ENCODE results near the gene DELE1. TPM values are rescaled to one million over a fixed set of nuclear protein-coding genes. Genes with fewer than 3 reads are reported as not detected.
A peak's percentile ranks its signal among the peaks of the same experiment; 100 is the strongest.

DELE1 gene
- total and polyA plus RNA-seq, 4 donors, result 46.3 to 141 (median 69.2) TPM

DNA sequence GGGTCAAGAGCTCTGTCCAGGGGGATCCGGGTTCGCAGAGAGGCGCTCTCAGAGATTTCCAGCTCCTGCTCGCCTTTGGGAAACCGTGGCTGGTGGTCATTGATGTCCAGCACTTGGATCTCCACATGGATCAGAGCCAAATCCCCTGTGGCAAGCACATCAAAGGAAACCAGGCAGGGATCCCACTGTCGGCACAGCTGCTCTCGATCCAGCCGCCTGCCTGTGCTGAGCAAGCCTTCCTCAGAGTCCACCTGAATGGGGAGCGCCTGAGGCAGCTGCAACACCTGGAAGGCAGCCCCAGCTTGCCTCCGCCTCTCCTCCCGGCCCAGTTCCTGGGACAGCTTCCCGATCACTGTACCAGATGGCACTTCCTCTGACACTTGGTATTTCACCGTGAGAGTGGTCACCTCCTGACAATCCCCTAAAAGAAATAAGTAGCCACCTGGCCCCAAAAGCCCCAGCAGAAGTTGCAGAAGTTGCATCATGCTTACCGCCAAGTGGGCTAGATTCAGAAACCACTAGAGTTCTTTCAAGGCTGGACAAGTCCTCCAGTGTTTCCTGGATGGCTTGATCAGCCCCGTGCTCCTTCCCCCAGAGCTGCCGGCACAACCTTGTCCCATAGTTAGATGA, 33.8 kb downstream of the DELE1 start:
- Histone ChIP-seq H3K4me3 (peak overlapping the region; percentile 41), H3K9me3 (ENCODE audit: control insufficient read depth in 4 of 4, insufficient read depth in 3 of 4, low read length in 3 of 4) (no peaks in the 10 kb centered on the region), H3K27me3 (ENCODE audit: control insufficient read depth in 3 of 3, insufficient read depth in 3 of 3, low read length in 2 of 3) (no peaks in the 10 kb centered on the region), H3K36me3 (ENCODE audit: control insufficient read depth in 4 of 4, insufficient read depth in 4 of 4, low read length in 4 of 4) (no peaks in the 10 kb centered on the region), H3K9ac (ENCODE audit: insufficient read depth in 1 of 2, low read length in 2 of 2) (no peak overlapping the region), H3K27ac (ENCODE audit: low read depth in 1 of 2, low read length in 1 of 2) (peak overlapping the region; percentile 58 to 86), H3K4me1 (ENCODE audit: control insufficient read depth in 5 of 5, insufficient read depth in 5 of 5, low read length in 5 of 5) (peaks cover 0 to 8% (median 6%) of the 10 kb centered on the region in 5 donors)
- WGBS, 2 donors, result 46 to 52% methylated on average over 16 of the region's 16 CpGs
- no peak for ATAC-seq (ENCODE audit: insufficient read depth, low FRiP score)
- no peak for DNase-seq
- TF ChIP-seq, protein P1, sequence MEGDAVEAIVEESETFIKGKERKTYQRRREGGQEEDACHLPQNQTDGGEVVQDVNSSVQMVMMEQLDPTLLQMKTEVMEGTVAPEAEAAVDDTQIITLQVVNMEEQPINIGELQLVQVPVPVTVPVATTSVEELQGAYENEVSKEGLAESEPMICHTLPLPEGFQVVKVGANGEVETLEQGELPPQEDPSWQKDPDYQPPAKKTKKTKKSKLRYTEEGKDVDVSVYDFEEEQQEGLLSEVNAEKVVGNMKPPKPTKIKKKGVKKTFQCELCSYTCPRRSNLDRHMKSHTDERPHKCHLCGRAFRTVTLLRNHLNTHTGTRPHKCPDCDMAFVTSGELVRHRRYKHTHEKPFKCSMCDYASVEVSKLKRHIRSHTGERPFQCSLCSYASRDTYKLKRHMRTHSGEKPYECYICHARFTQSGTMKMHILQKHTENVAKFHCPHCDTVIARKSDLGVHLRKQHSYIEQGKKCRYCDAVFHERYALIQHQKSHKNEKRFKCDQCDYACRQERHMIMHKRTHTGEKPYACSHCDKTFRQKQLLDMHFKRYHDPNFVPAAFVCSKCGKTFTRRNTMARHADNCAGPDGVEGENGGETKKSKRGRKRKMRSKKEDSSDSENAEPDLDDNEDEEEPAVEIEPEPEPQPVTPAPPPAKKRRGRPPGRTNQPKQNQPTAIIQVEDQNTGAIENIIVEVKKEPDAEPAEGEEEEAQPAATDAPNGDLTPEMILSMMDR (IDR thresholded peaks at IDR 0.05; ENCODE audit: control extremely low read depth, extremely low read depth), result no peak

GRCh38 chr5:141958113-141958512, 34.4 kb downstream of the DELE1 start, which contains the start of gene PCDH12:
TSS of gene PCDH12 (minus strand) at chr5:141958202. CDS start at chr5:141957851, 351 bp downstream.
- TF ChIP-seq, protein P1 (IDR thresholded peaks at IDR 0.05; ENCODE audit: control extremely low read depth, extremely low read depth), result no peak
- Histone ChIP-seq H3K4me3 (peak within 1 kb of the TSS; percentile 41), H3K27me3 (ENCODE audit: control insufficient read depth in 3 of 3, insufficient read depth in 3 of 3, low read length in 2 of 3) (no peaks in the 10 kb centered on the region), H3K9ac (ENCODE audit: insufficient read depth in 1 of 2, low read length in 2 of 2) (no peak within 1 kb of the TSS), H3K9me3 (ENCODE audit: control insufficient read depth in 4 of 4, insufficient read depth in 3 of 4, low read length in 3 of 4) (no peaks in the 10 kb centered on the region), H3K4me1 (ENCODE audit: control insufficient read depth in 5 of 5, insufficient read depth in 5 of 5, low read length in 5 of 5) (peaks cover 0 to 8% (median 6%) of the 10 kb centered on the region in 5 donors), H3K27ac (ENCODE audit: low read depth in 1 of 2, low read length in 1 of 2) (peak within 1 kb of the TSS; percentile 58 to 86), H3K36me3 (ENCODE audit: control insufficient read depth in 4 of 4, insufficient read depth in 4 of 4, low read length in 4 of 4) (no peaks in the 10 kb centered on the region)
- DNase-seq (peak; percentile 70 to 90 (median 83)), ATAC-seq (ENCODE audit: insufficient read depth, low FRiP score) (peak; percentile 20)
- WGBS, 2 donors, result 7 to 11% methylated on average over 7 of the region's 7 CpGs

DNA sequence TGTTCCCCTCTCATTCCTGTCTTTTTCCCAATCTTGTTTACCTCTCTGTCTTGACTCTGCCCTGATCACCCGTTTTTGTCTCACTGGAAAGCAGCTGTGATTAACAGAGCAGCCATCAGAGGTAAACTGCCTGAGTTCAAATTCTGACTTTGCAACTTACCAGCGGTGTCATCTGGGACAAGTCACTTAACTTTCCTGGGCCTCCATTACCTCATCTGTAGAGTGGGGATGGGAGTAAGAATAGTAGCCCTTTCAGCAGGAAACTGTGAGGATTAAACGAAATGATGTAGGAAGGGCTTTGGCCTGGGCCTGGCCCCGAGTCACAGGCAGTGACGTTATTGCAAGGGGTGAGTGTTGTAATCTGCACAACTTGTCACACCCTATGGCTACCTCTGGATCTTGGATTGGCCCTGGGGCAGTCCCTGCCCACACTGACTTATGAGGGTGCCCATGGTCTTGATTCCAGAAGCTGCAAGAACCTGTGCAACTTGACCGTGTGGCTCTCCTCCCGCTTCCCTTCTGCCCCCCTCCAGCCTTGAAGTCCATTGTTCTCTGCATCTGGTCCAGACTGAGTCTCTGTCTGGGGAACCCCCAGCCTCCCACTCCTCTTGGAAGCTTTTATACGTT, 35.0 kb downstream of the DELE1 start:
- TF ChIP-seq, protein P1 (IDR thresholded peaks at IDR 0.05; ENCODE audit: control extremely low read depth, extremely low read depth), result no peak
- ATAC-seq (ENCODE audit: insufficient read depth, low FRiP score), result peak; percentile 10
- 42 to 45% methylated on average over 8 of the region's 8 CpGs for WGBS, 2 donors
- DNase-seq, result peak in 1 of 3 donors; percentile 32
- H3K27ac ChIP-seq (ENCODE audit: low read depth in 1 of 2, low read length in 1 of 2), result peak overlapping the region; percentile 26 to 86
- no peaks in the 10 kb centered on the region for H3K36me3 ChIP-seq (ENCODE audit: control insufficient read depth in 4 of 4, insufficient read depth in 4 of 4, low read length in 4 of 4)
- peaks cover 0 to 8% (median 6%) of the 10 kb centered on the region in 5 donors for H3K4me1 ChIP-seq (ENCODE audit: control insufficient read depth in 5 of 5, insufficient read depth in 5 of 5, low read length in 5 of 5)
- H3K4me3 ChIP-seq, result no peak overlapping the region
- no peaks in the 10 kb centered on the region for H3K27me3 ChIP-seq (ENCODE audit: control insufficient read depth in 3 of 3, insufficient read depth in 3 of 3, low read length in 2 of 3)
- no peak overlapping the region for H3K9ac ChIP-seq (ENCODE audit: insufficient read depth in 1 of 2, low read length in 2 of 2)
- no peaks in the 10 kb centered on the region for H3K9me3 ChIP-seq (ENCODE audit: control insufficient read depth in 4 of 4, insufficient read depth in 3 of 4, low read length in 3 of 4)
